Stimulated activated CD8-positive, alpha-beta memory T cell treated with anti-CD3 and anti-CD28 coated beads, Interleukin-12 subunit alpha, Interleukin-12 subunit beta, amount 100 ng/mL, for 24 hours (primary cell): ENCODE results near the gene F8.
"Not testable (repeated sequence)": the region's sequence is repeated elsewhere in the genome, so short reads cannot be mapped to it uniquely, and the experiment has no call there.

Experiments
- DNase-seq: peaks from one replicate; pipeline ENCODE4 v3.0.0-alpha.2; 2020; ENCODE audit errors: extremely low read depth

F8 gene

GRCh38 chrX:154885057-154885456, 137.5 kb downstream of the F8 start:
- not testable (repeated sequence) for DNase-seq

- DNase-seq: not testable (repeated sequence)
Observed at GRCh38 chrX:154884069-154884468, 138.5 kb downstream of the F8 start.

GRCh38 chrX:154873329-154873728, 149.2 kb downstream of the F8 start:
- no peak for DNase-seq

- not testable (repeated sequence) for DNase-seq
Observed at GRCh38 chrX:154868522-154868921, 154.0 kb downstream of the F8 start.

GRCh38 chrX:154855256-154855655, 167.3 kb downstream of the F8 start:
- DNase-seq: no peak

- DNase-seq: no peak
Observed at GRCh38 chrX:154850957-154851611, 171.4 kb downstream of the F8 start.

- no peak for DNase-seq
Observed at GRCh38 chrX:154840856-154841255, 181.7 kb downstream of the F8 start.

GRCh38 chrX:154836163-154836562, 186.4 kb downstream of the F8 start:
- DNase-seq: no peak

GRCh38 chrX:154834562-154834961, 188.0 kb downstream of the F8 start, which contains the start of gene SMIM9:
Gene SMIM9 (minus strand): TSS chrX:154834662. CDS start chrX:154830856, 3,806 bp downstream.
- DNase-seq: no peak

GRCh38 chrX:154833746-154834274, 188.7 kb downstream of the F8 start:
- DNase-seq: no peak

GRCh38 chrX:154829926-154830442, 192.5 kb downstream of the F8 start:
- no peak for DNase-seq

- DNase-seq: no peak
Observed at GRCh38 chrX:154829134-154829533, 193.4 kb downstream of the F8 start.

- DNase-seq: no peak
Observed at GRCh38 chrX:154828016-154828408, 194.5 kb downstream of the F8 start.

GRCh38 chrX:154827194-154828015, 195.1 kb downstream of the F8 start:
- DNase-seq: no peak

GRCh38 chrX:154825586-154825985, 196.9 kb downstream of the F8 start:
- not testable (repeated sequence) for DNase-seq

- no peak for DNase-seq
Observed at GRCh38 chrX:154824638-154825037, 197.9 kb downstream of the F8 start.

GRCh38 chrX:154822029-154822428, 200.5 kb downstream of the F8 start:
- DNase-seq: no peak

- DNase-seq: no peak
Observed at GRCh38 chrX:154821523-154821922, 201.0 kb downstream of the F8 start.

GRCh38 chrX:154819771-154820341, 202.7 kb downstream of the F8 start:
- DNase-seq: no peak

GRCh38 chrX:154818916-154819770, 203.4 kb downstream of the F8 start:
- DNase-seq: no peak

GRCh38 chrX:154817048-154817618, 205.4 kb downstream of the F8 start:
- DNase-seq: not testable (repeated sequence)
